AG09309 (cell line): ENCODE data around the gene SLC26A11.
"Not testable (repeated sequence)": the region's sequence is repeated elsewhere in the genome, so short reads cannot be mapped to it uniquely, and the experiment has no call there.

Source experiments
- DNase-seq: peaks from one replicate; pipeline ENCODE4 v3.0.0-alpha.2; 2010; ENCODE audit warnings: low read depth
- H3K4me3 ChIP-seq: 2 replicates; pipeline ENCODE4 v1.5.1; 2011; ENCODE audit warnings: mild to moderate bottlenecking, low read depth, low read length, moderate library complexity; ENCODE audit not compliant: control insufficient read depth
- CTCF ChIP-seq: IDR thresholded peaks from 2 replicates; pipeline ENCODE4 v1.5.1; 2011; ENCODE audit warnings: mild to moderate bottlenecking, low read depth, low read length, inconsistent platforms; ENCODE audit not compliant: insufficient read depth, control insufficient read depth; ENCODE audit errors: missing control alignments

SLC26A11 gene

GRCh38 chr17:80270836-80271235 lies 50.6 kb downstream of the SLC26A11 start:
- no peak for TF ChIP-seq CTCF
- no peak overlapping the region for H3K4me3 ChIP-seq
- no peak for DNase-seq

GRCh38 chr17:80272366-80272765 lies 52.1 kb downstream of the SLC26A11 start:
- no peak for DNase-seq

GRCh38 chr17:80274331-80274730 lies 54.1 kb downstream of the SLC26A11 start:
- H3K4me3 ChIP-seq: no peak overlapping the region
- TF ChIP-seq CTCF: no peak
- DNase-seq: no peak

More at GRCh38 chr17:80272366-80272765, 52.1 kb downstream of the SLC26A11 start:
- TF ChIP-seq CTCF: no peak
- H3K4me3 ChIP-seq: no peak overlapping the region

- H3K4me3 ChIP-seq: no peak overlapping the region
- DNase-seq: no peak
- no peak for TF ChIP-seq CTCF
Observed at GRCh38 chr17:80274871-80275449, 54.7 kb downstream of the SLC26A11 start.

GRCh38 chr17:80275857-80276256 lies 55.6 kb downstream of the SLC26A11 start:
- H3K4me3 ChIP-seq, DNase-seq: not testable (repeated sequence)

- no peak for TF ChIP-seq CTCF
- DNase-seq: no peak
- no peak overlapping the region for H3K4me3 ChIP-seq
Observed at GRCh38 chr17:80277751-80278671, 57.8 kb downstream of the SLC26A11 start.

GRCh38 chr17:80279895-80280294 lies 59.7 kb downstream of the SLC26A11 start:
- peak; percentile 29 for DNase-seq
- no peak overlapping the region for H3K4me3 ChIP-seq
- peak; percentile 12 for TF ChIP-seq CTCF
